ENCODE results near the gene AGTRAP. TPM values are rescaled to one million over a fixed set of nuclear protein-coding genes. Genes with fewer than 3 reads are reported as not detected.

The AGTRAP gene
- total RNA-seq, 1 experiment from 2014 or later: 82.5 TPM

DNA sequence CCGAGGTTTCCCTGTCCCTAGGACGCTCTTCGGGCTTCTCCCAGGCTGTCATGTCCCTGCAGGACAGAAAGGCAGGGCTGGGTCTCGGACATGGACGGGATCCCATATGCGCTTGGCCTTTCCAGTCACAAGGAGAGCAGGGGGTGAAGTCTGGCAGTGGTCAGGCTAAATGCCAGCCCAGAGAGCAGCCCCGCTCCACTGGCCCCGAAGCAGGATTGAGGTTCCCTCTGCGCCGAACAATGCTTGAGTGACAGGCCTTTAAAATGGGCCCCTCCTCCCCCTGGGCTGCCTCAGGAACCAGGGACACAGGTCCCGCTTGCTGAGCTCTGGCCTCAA is 31.8 kb upstream of the AGTRAP start:
- no peak for DNase-seq (ENCODE audit: low read depth, low spot score)
- in situ Hi-C loops (cut with HindIII; ENCODE audit: low pct_unique_long_range_greater_than_20kb, low sequenced_read_pairs): no loop called here

GRCh38 chr1:11704691-11705475 is 31.1 kb upstream of the AGTRAP start:
- in situ Hi-C loops (cut with HindIII; ENCODE audit: low pct_unique_long_range_greater_than_20kb, low sequenced_read_pairs): no loop called here
- DNase-seq (ENCODE audit: low read depth, low spot score): no peak

DNA sequence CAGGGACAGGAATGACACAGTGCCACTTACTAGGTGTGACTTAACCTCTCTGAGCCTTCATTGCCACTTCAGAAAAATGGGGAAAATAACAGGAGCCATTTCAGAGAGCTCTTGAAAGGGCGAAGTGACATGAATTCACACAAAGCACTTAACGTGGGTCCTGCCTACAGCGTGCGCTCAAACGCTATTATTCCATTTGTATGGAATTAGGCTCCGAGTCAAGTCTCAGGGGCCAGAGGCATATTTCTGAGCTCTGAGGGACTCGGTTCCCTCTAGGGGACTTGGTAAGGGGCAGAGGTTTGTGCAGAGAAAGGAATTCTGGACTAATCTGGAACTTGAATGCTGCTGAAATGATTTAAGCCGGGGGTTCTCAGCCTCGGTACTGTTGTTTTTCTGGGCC is 30.3 kb upstream of the AGTRAP start:
- DNase-seq (ENCODE audit: low read depth, low spot score): no peak
- in situ Hi-C loops (cut with HindIII; ENCODE audit: low pct_unique_long_range_greater_than_20kb, low sequenced_read_pairs): no loop called here

DNA sequence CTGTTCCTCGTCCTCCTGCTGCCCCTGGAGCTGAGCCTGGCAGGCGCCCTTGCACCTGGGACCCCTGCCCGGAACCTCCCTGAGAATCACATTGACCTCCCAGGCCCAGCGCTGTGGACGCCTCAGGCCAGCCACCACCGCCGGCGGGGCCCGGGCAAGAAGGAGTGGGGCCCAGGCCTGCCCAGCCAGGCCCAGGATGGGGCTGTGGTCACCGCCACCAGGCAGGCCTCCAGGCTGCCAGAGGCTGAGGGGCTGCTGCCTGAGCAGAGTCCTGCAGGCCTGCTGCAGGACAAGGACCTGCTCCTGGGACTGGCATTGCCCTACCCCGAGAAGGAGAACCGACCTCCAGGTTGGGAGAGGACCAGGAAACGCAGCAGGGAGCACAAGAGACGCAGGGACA is 29.6 kb upstream of the AGTRAP start:
- DNase-seq (ENCODE audit: low read depth, low spot score): no peak
- in situ Hi-C loops (cut with HindIII; ENCODE audit: low pct_unique_long_range_greater_than_20kb, low sequenced_read_pairs): no loop called here

GRCh38 chr1:11707621-11708276 is 28.2 kb upstream of the AGTRAP start:
- in situ Hi-C loops (cut with HindIII; ENCODE audit: low pct_unique_long_range_greater_than_20kb, low sequenced_read_pairs): no loop called here
- DNase-seq (ENCODE audit: low read depth, low spot score): no peak

DNA sequence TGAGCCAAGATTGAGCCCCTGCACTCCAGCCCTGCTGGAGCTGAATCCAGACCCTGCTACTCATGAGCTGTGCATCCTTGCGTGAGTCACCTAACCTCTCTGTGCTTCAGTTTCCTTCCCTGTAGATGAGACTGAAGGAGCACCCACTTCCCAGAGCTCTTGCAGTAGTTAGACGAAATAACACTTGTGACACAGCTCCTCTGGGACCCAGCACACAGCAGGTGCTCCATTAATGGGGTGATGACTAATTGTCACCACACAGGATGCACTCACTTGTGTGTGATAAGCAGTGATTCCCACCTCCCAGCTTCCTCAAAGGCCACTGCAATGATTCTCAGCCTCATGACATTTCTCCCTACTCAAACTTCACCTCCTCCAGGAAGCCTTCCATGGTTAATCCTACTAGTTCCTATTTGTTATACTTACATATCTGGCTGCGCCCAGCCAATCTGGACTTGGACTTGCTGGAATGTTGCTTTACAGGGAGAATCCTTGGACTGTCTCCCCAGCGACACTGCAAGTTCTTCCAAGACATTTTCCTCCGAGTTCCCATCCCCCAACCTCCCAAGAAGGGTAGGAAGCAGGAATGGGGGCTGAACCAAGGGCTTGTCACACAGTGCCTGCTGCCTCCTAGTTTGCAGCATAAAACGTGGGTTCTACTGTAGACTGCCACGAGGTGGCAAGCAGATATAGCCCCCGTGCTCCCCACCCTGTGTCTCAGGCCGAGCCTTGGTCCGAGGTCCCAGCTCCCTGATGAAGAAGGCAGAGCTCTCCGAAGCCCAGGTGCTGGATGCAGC is 27.2 kb upstream of the AGTRAP start:
- in situ Hi-C loops (cut with HindIII; ENCODE audit: low pct_unique_long_range_greater_than_20kb, low sequenced_read_pairs): no loop called here
- DNase-seq (ENCODE audit: low read depth, low spot score): peak; percentile 42

DNA sequence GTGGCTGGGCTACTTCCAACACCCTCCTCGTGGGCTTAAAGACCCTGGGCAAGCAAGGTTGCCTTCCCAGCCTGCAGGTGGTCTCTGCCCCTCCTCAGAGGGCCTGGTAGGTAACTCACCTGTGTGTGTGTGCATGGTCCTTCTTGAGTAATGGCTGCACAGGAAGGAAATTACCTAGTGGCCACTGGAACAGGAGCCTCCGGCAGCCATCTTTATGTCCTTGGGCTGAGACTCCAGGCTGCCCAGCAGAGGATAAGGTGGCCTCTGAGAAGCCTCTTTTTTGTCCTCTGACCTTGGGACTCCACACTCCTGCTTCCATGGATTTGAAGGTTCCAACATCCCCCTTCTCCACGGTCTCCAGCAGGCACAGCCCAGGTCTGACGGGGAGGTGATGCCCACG is 24.4 kb upstream of the AGTRAP start:
- in situ Hi-C loops (cut with HindIII; ENCODE audit: low pct_unique_long_range_greater_than_20kb, low sequenced_read_pairs): no loop called here
- DNase-seq (ENCODE audit: low read depth, low spot score): no peak

GRCh38 chr1:11712285-11712684 is 23.7 kb upstream of the AGTRAP start:
- in situ Hi-C loops (cut with HindIII; ENCODE audit: low pct_unique_long_range_greater_than_20kb, low sequenced_read_pairs): no loop called here
- no peak for DNase-seq (ENCODE audit: low read depth, low spot score)

- no peak for DNase-seq (ENCODE audit: low read depth, low spot score)
- in situ Hi-C loops (cut with HindIII; ENCODE audit: low pct_unique_long_range_greater_than_20kb, low sequenced_read_pairs): no loop called here
Measured at GRCh38 chr1:11713095-11713494, 22.8 kb upstream of the AGTRAP start.

- DNase-seq (ENCODE audit: low read depth, low spot score): no peak
- in situ Hi-C loops (cut with HindIII; ENCODE audit: low pct_unique_long_range_greater_than_20kb, low sequenced_read_pairs): no loop called here
Measured at GRCh38 chr1:11714831-11715575, 20.9 kb upstream of the AGTRAP start.

DNA sequence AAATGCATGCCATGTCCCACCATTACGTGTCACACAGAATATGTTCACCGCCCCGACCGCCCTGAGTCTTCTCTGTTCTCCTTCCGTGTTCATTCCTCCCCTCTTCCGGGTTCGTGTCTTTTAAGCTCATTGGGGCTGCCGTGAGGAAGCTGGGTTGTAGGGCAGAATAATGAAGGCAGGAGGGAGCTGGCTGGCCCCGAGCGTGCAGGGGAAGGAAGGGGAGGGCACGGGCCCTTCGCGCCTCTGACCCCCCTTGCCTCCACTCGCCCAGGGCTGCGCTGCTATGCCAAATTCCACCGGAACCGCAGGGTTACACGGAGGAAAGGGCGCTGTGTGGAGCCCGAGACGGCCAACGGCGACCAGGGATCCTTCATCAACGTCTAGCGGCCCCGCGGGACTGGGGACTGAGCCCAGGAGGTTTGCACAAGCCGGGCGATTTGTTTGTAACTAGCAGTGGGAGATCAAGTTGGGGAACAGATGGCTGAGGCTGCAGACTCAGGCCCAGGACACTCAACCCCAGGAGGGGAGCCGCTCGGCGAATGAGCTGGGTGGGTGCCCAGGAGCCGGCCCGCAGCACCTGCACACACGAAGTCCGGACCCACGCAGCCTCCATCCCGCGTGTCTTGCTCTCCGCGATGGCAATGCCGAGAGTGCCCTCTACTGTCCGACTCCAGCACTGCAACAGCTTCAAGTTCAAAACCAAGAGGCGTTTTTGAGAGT is 16.5 kb upstream of the AGTRAP start:
- peak; percentile 63 for DNase-seq (ENCODE audit: low read depth, low spot score)
- in situ Hi-C loops (cut with HindIII; ENCODE audit: low pct_unique_long_range_greater_than_20kb, low sequenced_read_pairs): no loop called here

DNA sequence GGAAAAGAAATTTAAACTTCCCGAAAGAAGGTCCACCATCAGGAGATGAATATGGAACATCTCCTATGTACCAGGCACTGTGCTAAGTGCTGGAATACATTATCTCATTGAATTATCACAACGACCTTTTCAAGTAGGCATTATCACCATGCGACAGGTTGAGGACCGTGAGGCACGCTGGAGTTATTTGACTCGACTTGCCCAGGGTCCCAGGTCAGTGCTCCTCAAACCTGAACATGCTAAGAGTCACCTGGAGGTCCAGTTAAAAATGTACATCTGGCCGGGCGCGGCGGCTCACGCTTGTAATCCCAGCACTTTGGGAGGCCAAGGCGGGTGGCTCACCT is 15.9 kb upstream of the AGTRAP start:
- no peak for DNase-seq (ENCODE audit: low read depth, low spot score)
- in situ Hi-C loops (cut with HindIII; ENCODE audit: low pct_unique_long_range_greater_than_20kb, low sequenced_read_pairs): no loop called here

GRCh38 chr1:11720525-11720924 is 15.4 kb upstream of the AGTRAP start:
- in situ Hi-C loops (cut with HindIII; ENCODE audit: low pct_unique_long_range_greater_than_20kb, low sequenced_read_pairs): no loop called here

GRCh38 chr1:11721311-11721710 is 14.6 kb upstream of the AGTRAP start:
- DNase-seq (ENCODE audit: low read depth, low spot score): no peak
- in situ Hi-C loops (cut with HindIII; ENCODE audit: low pct_unique_long_range_greater_than_20kb, low sequenced_read_pairs): no loop called here

More at GRCh38 chr1:11720525-11720924, 15.4 kb upstream of the AGTRAP start:
- no peak for DNase-seq (ENCODE audit: low read depth, low spot score)

GRCh38 chr1:11722538-11722937 is 13.4 kb upstream of the AGTRAP start:
- in situ Hi-C loops (cut with HindIII; ENCODE audit: low pct_unique_long_range_greater_than_20kb, low sequenced_read_pairs): no loop called here
- DNase-seq (ENCODE audit: low read depth, low spot score): no peak

GRCh38 chr1:11725616-11726015 is 10.3 kb upstream of the AGTRAP start:
- DNase-seq (ENCODE audit: low read depth, low spot score): no peak

DNA sequence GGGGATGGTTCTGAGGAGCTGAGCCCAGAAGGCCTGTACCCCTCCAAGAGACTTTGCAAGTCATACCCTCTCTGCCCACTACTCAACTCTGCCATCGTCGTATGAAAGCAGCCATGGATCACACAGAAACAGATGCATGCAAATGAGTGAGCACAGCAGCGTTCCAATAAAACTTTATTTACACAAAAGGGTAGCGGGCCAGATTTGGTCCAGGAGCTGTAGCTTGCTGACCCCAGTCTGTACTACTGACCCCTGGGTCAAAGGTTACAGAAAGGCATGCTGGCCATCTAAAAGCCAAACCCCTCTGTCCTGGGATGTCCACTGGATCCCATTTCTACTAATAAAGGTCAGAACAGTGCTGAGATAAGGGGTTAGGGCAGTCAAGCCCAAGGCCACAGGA is 8.8 kb upstream of the AGTRAP start:
- DNase-seq (ENCODE audit: low read depth, low spot score): no peak
- in situ Hi-C loops (cut with HindIII; ENCODE audit: low pct_unique_long_range_greater_than_20kb, low sequenced_read_pairs): no loop called here

More at GRCh38 chr1:11725616-11726015, 10.3 kb upstream of the AGTRAP start:
- in situ Hi-C loops (cut with HindIII; ENCODE audit: low pct_unique_long_range_greater_than_20kb, low sequenced_read_pairs): no loop called here

All from SK-MEL-5 (cell line).